ENCODE results near the gene CLK2. TPM values are rescaled to one million over a fixed set of nuclear protein-coding genes. Genes with fewer than 3 reads are reported as not detected.

CLK2 gene
- total and polyA plus RNA-seq, 9 of the 15 experiments (the other 6 are each of a cell fraction or from before 2014, with no cell fraction given) = 13.5 to 81.4 (median 39.6) TPM

- TF ChIP-seq NCOA2 (IDR thresholded peaks at IDR 0.05; ENCODE audit: partially characterized antibody in 2 of 2) (no peak), TRIM24 (IDR thresholded peaks at IDR 0.05) (peak; percentile 87 to 95), NFRKB (IDR thresholded peaks at IDR 0.05; ENCODE audit: low read depth) (peak; percentile 98), NR1H2 (CRISPR knock-in tag; IDR thresholded peaks at IDR 0.05) (peak; percentile 92; the same call in 1 of the 2 replicates), E2F3 (CRISPR knock-in tag; IDR thresholded peaks at IDR 0.05) (peak; percentile 100), SMAD4 (CRISPR knock-in tag; conservative IDR thresholded peaks at IDR 0.05) (peak; percentile 99), ERF (CRISPR knock-in tag; IDR thresholded peaks at IDR 0.05) (0 out of 2 replicates have a peak, but pooled peaks have one; percentile 75), ZNF146 (CRISPR knock-in tag; IDR thresholded peaks at IDR 0.05; ENCODE audit: unreplicated experiment) (no peak), HNRNPL (IDR thresholded peaks at IDR 0.05; ENCODE audit: low read depth, low read length) (no peak), ZBTB8A (IDR thresholded peaks at IDR 0.05; ENCODE audit: partially characterized antibody) (no peak), POLR2A (conservative IDR thresholded peaks at IDR 0.05) (peak; percentile 94), MAFG (tag; conservative IDR thresholded peaks at IDR 0.05) (no peak), SLC30A9 (CRISPR knock-in tag; IDR thresholded peaks at IDR 0.05) (no peak), GABPB1 (CRISPR knock-in tag; IDR thresholded peaks at IDR 0.05) (peak; percentile 87), SMARCC2 (IDR thresholded peaks at IDR 0.05; ENCODE audit: low read depth) (no peak), MECOM (CRISPR knock-in tag; IDR thresholded peaks at IDR 0.05) (no peak; the same call in 1 of the 2 replicates), HIVEP1 (CRISPR knock-in tag; IDR thresholded peaks at IDR 0.05) (peak; percentile 16; the same call in 1 of the 2 replicates), KLF16 (IDR thresholded peaks at IDR 0.05) (0 out of 2 replicates have a peak, but pooled peaks have one; percentile 3), GTF2A2 (tag; IDR thresholded peaks at IDR 0.05) (no peak), MYBL2 (IDR thresholded peaks at IDR 0.05; ENCODE audit: low read depth) (peak; percentile 96), MYBL2 (CRISPR knock-in tag; IDR thresholded peaks at IDR 0.05; ENCODE audit: borderline replicate concordance) (no peak), CCNT2 (IDR thresholded peaks at IDR 0.05; ENCODE audit: borderline replicate concordance, extremely low read depth, insufficient read length, low read depth, low read length) (peak; percentile 61)
- TF ChIP-seq, protein P1, sequence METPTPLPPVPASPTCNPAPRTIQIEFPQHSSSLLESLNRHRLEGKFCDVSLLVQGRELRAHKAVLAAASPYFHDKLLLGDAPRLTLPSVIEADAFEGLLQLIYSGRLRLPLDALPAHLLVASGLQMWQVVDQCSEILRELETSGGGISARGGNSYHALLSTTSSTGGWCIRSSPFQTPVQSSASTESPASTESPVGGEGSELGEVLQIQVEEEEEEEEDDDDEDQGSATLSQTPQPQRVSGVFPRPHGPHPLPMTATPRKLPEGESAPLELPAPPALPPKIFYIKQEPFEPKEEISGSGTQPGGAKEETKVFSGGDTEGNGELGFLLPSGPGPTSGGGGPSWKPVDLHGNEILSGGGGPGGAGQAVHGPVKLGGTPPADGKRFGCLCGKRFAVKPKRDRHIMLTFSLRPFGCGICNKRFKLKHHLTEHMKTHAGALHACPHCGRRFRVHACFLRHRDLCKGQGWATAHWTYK (CRISPR knock-in tag; IDR thresholded peaks at IDR 0.05) = no peak
- TF ChIP-seq, protein P2, sequence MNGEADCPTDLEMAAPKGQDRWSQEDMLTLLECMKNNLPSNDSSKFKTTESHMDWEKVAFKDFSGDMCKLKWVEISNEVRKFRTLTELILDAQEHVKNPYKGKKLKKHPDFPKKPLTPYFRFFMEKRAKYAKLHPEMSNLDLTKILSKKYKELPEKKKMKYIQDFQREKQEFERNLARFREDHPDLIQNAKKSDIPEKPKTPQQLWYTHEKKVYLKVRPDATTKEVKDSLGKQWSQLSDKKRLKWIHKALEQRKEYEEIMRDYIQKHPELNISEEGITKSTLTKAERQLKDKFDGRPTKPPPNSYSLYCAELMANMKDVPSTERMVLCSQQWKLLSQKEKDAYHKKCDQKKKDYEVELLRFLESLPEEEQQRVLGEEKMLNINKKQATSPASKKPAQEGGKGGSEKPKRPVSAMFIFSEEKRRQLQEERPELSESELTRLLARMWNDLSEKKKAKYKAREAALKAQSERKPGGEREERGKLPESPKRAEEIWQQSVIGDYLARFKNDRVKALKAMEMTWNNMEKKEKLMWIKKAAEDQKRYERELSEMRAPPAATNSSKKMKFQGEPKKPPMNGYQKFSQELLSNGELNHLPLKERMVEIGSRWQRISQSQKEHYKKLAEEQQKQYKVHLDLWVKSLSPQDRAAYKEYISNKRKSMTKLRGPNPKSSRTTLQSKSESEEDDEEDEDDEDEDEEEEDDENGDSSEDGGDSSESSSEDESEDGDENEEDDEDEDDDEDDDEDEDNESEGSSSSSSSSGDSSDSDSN (IDR thresholded peaks at IDR 0.05; ENCODE audit: borderline replicate concordance in 1 of 2, low read depth in 2 of 2, low read length in 2 of 2) = peak; percentile 46 to 74; a peak in 1 of 4 replicates
- TF ChIP-seq, protein P3, sequence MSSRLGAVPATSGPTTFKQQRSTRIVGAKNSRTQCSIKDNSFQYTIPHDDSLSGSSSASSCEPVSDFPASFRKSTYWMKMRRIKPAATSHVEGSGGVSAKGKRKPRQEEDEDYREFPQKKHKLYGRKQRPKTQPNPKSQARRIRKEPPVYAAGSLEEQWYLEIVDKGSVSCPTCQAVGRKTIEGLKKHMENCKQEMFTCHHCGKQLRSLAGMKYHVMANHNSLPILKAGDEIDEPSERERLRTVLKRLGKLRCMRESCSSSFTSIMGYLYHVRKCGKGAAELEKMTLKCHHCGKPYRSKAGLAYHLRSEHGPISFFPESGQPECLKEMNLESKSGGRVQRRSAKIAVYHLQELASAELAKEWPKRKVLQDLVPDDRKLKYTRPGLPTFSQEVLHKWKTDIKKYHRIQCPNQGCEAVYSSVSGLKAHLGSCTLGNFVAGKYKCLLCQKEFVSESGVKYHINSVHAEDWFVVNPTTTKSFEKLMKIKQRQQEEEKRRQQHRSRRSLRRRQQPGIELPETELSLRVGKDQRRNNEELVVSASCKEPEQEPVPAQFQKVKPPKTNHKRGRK (tag; IDR thresholded peaks at IDR 0.05) = no peak
Measured at GRCh38 chr1:155244368-155245162, 28.7 kb downstream of the CLK2 start (continued).
